Ectodermal cell (in vitro differentiated cells): ENCODE measurements around the gene KRTAP1-5. TPM values are rescaled to one million over a fixed set of nuclear protein-coding genes. Genes with fewer than 3 reads are reported as not detected.
"Not testable (repeated sequence)": the region's sequence is repeated elsewhere in the genome, so short reads cannot be mapped to it uniquely, and the experiment has no call there.

Source experiments
- H3K27ac ChIP-seq: 2 replicates; pipeline ENCODE4 v1.7.0; 2013; ENCODE audit warnings: mild to moderate bottlenecking, low read depth, low read length; ENCODE audit not compliant: insufficient read depth, poor library complexity, severe bottlenecking
- H3K27me3 ChIP-seq: 2 replicates; pipeline ENCODE4 v1.7.0; 2013; ENCODE audit warnings: mild to moderate bottlenecking, low read length; ENCODE audit not compliant: insufficient read depth, control insufficient read depth, poor library complexity, severe bottlenecking
- H3K36me3 ChIP-seq: one replicate; pipeline ENCODE4 v1.7.0; 2013; ENCODE audit warnings: low read length; ENCODE audit not compliant: control insufficient read depth, insufficient read depth
- H3K4me1 ChIP-seq: one replicate; pipeline ENCODE4 v1.7.0; 2013; ENCODE audit warnings: low read length; ENCODE audit not compliant: control insufficient read depth, insufficient read depth
- H3K4me3 ChIP-seq: 2 replicates; pipeline ENCODE4 v1.7.0; 2013; ENCODE audit warnings: low read depth, low read length, control low read depth; ENCODE audit not compliant: insufficient read depth
- H3K9me3 ChIP-seq: 2 replicates; pipeline ENCODE4 v1.7.0; 2013; ENCODE audit warnings: mild to moderate bottlenecking, low read length, moderate library complexity; ENCODE audit not compliant: control insufficient read depth
- WGBS, 2 experiments: methylation state at CpG; one replicate each; pipeline ENCODE4 v1.1.7; 2013; ENCODE audit warnings: missing lambda C conversion rate in 2 of 2; 5-methylcytosine and 5-hydroxymethylcytosine counted together
- polyA plus RNA-seq, 4 experiments: library from polyadenylated mRNA; stranded (reverse); fragments of 50-300 nt; gene quantifications; one replicate each; pipeline ENCODE4 v1.2.3, GENCODE V29; 2013

Gene KRTAP1-5, protein sequence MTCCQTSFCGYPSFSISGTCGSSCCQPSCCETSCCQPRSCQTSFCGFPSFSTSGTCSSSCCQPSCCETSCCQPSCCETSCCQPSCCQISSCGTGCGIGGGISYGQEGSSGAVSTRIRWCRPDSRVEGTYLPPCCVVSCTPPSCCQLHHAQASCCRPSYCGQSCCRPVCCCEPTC
- polyA plus RNA-seq (2013, experiment 1 of 4) = not detected
- polyA plus RNA-seq (2013, experiment 2 of 4) = not detected
- polyA plus RNA-seq (2013, experiment 3 of 4) = not detected
- not detected for polyA plus RNA-seq (2013, experiment 4 of 4)

DNA sequence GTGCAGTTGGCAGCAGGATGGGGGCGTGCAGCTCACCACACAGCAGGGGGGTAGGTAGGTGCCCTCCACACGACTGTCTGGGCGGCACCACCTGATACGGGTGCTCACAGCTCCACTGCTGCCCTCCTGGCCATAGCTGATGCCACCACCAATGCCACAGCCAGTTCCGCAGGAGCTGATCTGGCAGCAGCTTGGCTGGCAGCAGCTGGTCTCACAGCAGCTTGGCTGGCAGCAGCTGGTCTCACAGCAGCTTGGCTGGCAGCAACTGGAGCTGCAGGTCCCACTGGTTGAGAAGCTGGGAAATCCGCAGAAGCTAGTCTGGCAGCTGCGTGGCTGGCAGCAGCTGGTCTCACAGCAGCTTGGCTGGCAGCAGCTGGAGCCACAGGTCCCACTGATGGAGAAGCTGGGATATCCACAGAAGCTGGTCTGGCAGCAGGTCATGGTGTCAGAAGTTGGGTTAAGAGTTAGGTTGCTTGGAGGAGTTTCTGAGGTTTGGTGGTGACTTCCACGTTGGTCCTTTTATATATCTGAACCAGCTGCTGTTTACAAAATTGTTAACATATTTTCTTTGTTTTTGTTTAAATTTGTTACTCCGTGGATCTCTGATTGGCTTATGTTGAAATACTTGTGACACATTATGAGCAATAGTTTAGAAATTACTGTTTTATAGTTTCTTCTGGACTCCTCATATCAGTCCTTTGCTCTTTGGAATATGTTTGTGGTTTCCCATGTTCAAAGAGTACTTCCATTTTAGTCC is at the start of gene KRTAP1-5:
Gene KRTAP1-5 (minus strand): TSS at position 494 of the 757 bp plus-strand sequence. CDS start 53 bp downstream, at position 441.
- Histone ChIP-seq H3K4me3 (no peak within 1 kb of the TSS), H3K27me3 (no peaks in the 10 kb centered on the region), H3K4me1 (no peaks in the 10 kb centered on the region), H3K36me3 (no peaks in the 10 kb centered on the region), H3K27ac (no peak within 1 kb of the TSS), H3K9me3 (no peaks in the 10 kb centered on the region)
- 89 to 91% methylated on average over 8 to 9 of the region's 9 CpGs for WGBS, 2 experiments

- no peaks in the 10 kb centered on the region for H3K9me3 ChIP-seq
- H3K4me1 ChIP-seq = no peaks in the 10 kb centered on the region
- no peak overlapping the region for H3K27ac ChIP-seq
- H3K27me3 ChIP-seq = no peaks in the 10 kb centered on the region
- H3K36me3 ChIP-seq = no peaks in the 10 kb centered on the region
- H3K4me3 ChIP-seq = no peak overlapping the region
Observed at GRCh38 chr17:41076788-41077187, 49.8 kb upstream of the KRTAP1-5 start.

DNA sequence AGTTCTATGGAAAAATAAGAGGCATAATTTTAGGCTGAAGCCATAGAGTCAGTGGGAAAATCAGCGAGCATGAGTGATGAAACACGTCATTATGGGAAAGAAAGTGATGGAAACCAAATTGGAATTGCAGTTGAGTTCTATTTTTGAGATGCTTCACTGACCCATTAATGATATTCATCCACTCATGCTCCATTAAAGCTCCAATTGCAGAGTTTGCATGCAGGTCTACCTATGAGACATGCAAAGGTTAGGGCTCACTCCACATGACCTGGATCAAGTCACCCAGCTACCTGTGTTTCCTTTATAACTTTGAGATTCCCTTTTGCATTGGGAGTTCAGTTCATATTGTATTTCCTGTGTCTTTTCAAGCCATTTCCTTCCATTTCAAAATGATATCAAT is 46.7 kb upstream of the KRTAP1-5 start:
- Histone ChIP-seq H3K27me3 (no peaks in the 10 kb centered on the region), H3K9me3 (no peaks in the 10 kb centered on the region), H3K36me3 (no peaks in the 10 kb centered on the region), H3K4me3 (no peak overlapping the region), H3K27ac (no peak overlapping the region), H3K4me1 (no peaks in the 10 kb centered on the region)
- 93% methylated on average over 2 of the region's 2 CpGs for WGBS, 2 experiments

DNA sequence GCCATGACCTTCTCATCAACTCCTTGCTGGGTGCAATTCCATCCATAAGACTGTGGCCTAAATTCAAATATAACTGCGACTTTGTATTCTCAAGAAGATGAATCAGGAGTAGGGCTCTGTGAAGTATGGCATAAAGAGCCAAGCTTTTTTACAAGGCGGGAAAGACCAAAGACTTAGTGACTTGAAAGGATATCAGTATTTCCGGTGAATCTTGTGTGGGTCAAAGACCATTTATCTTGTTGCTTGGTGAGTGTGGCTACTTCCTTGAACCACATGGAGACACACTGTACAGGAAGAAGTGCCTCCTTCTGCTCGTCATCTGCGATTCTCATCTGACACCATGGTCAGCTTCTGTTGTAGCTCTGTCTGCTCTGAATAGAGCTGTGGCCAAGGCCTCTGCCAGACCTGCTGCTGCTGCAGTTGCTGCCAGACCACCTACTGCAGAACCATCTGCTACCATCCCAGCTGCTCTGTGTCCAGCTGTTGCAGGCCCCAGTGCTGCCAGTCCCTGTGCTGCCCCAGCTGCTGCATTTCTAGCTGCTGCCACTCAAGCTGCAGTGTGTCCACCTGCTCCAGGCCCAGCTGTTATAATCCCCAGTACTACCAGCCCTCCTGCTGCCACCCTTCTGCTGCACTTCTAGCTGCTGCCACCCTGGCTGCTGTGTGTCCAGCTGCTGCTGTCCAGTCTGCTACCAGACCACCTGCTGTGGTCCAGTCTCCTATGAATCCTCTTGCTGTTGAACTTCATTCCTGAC is 44.8 kb upstream of the KRTAP1-5 start:
- H3K27ac ChIP-seq = no peak overlapping the region
- H3K36me3 ChIP-seq = no peaks in the 10 kb centered on the region
- no peaks in the 10 kb centered on the region for H3K4me1 ChIP-seq
- no peaks in the 10 kb centered on the region for H3K27me3 ChIP-seq
- H3K9me3 ChIP-seq = no peaks in the 10 kb centered on the region
- 92 to 94% methylated on average over 5 of the region's 5 CpGs for WGBS, 2 experiments
- H3K4me3 ChIP-seq = no peak overlapping the region

GRCh38 chr17:41069031-41069430 is 42.0 kb upstream of the KRTAP1-5 start:
- Histone ChIP-seq H3K36me3 (no peaks in the 10 kb centered on the region), H3K27ac (no peak overlapping the region), H3K4me1 (no peaks in the 10 kb centered on the region), H3K4me3 (no peak overlapping the region), H3K27me3 (no peaks in the 10 kb centered on the region), H3K9me3 (no peaks in the 10 kb centered on the region)
- WGBS, 2 experiments = 87 to 95% methylated on average over 3 of the region's 3 CpGs

DNA sequence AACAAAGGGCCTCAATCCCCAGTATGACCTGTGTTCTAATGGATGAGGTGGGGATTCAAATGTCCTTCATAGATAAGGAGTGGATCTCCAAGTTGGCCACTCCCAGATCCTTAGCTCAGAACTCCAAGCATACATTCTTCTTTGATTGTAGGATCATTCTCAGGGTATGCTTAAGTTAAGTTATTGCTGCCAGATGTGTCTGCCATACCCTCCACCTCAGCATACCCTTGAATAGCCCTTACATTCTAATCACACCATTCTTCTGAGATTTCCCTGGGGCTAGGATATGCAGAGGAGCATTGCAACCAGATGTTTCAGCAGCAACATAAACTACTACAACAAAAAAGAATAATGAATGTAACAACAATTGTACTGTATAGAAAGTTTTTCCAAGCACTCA is 40.3 kb upstream of the KRTAP1-5 start:
- Histone ChIP-seq H3K4me1 (no peaks in the 10 kb centered on the region), H3K9me3 (no peaks in the 10 kb centered on the region), H3K36me3 (no peaks in the 10 kb centered on the region), H3K4me3 (no peak overlapping the region), H3K27me3 (no peaks in the 10 kb centered on the region), H3K27ac (no peak overlapping the region)

DNA sequence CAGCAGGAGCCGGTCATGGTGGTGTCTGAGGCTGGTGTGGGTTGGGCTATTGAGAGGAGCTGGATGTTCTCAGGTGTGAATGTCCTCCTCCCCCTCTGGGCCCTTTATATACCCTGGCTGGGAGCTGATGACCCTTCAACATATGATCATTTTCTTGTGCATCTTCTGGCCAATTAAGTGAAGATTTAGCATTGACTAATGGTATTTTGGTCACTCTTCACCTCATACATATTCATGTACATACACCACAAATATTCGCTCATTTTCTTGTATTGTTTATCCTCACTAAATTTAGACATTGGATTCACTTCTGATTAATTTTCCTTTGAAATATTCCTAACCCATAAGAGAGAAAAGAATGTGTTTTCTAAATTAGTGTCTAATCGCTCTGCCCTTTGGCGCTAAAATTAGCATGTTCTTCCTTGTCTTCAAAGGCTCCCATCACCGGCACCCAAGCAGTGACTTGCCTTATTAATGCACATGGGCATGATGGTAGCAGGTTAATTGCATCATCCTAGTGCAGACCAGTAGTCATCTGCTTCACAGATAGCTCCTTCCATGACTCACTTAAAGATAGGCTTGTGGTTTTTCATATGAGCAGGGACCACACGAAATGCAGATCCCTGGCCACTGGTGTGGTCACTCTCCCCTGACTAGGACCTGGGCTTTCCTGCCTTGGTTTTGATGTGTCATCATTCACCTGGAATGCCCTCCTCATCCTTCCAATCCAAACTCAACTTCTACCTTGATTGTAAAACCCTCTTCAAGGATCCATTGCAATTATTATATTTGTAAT is 39.0 kb upstream of the KRTAP1-5 start, which contains the start of gene KRTAP2-4:
Gene KRTAP2-4 (minus strand): TSS at position 51 of the 796 bp plus-strand sequence. CDS start 34 bp downstream, at position 17.
- Histone ChIP-seq H3K27me3 (no peaks in the 10 kb centered on the region), H3K4me1 (no peaks in the 10 kb centered on the region), H3K4me3 (no peak within 1 kb of the TSS), H3K9me3 (no peaks in the 10 kb centered on the region), H3K36me3 (no peaks in the 10 kb centered on the region), H3K27ac (no peak within 1 kb of the TSS)
- WGBS, 2 experiments = 94 to 97% methylated on average over 6 of the region's 6 CpGs

- 84 to 88% methylated on average over 4 to 5 of the region's 16 CpGs for WGBS, 2 experiments
- H3K4me1 ChIP-seq, H3K27ac ChIP-seq, H3K27me3 ChIP-seq, H3K36me3 ChIP-seq, H3K4me3 ChIP-seq, H3K9me3 ChIP-seq: not testable (repeated sequence)
Observed at GRCh38 chr17:41065016-41065689, 38.1 kb upstream of the KRTAP1-5 start.

DNA sequence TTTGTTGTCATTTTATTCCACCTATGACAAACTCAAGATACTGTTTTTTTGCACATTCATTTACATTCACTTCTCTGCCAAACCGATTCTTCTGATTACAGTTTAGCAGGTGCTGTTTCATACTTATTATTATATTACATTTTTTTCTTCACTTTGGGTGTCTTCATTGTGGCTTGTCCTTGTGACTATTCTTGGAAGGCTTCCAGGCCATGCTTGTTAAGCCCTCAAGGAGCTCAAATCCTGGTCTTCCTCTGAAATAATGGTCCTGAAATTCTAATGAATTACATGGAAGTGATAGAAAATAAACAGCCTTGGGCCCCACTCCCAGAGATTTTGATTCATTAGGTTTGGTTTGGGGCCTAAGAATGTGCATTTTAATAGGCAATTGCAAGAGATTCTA is 37.3 kb upstream of the KRTAP1-5 start:
- Histone ChIP-seq H3K36me3 (no peaks in the 10 kb centered on the region), H3K4me1 (no peaks in the 10 kb centered on the region), H3K9me3 (no peaks in the 10 kb centered on the region), H3K27me3 (no peaks in the 10 kb centered on the region), H3K27ac (no peak overlapping the region), H3K4me3 (no peak overlapping the region)
- 92% methylated on average over 1 of the region's 1 CpG; no CpG with 5 or more reads in 1 of the 2 experiments for WGBS, 2 experiments
